Gastroesophageal sphincter (tissue), 3 donors: ENCODE data around the gene GABRG3.

Experiments used
- CTCF ChIP-seq, 4 experiments: fragments of 200-600 bp in 2 of 4; fragments of 450-650 bp in 2 of 4; sonication (generic) in 1 of 4; IDR thresholded peaks; one replicate each; pipeline ENCODE4 v1.5.1; 2017 to 2019; ENCODE audit warnings: antibody characterized with exemption in 4 of 4, mild to moderate bottlenecking in 2 of 4, moderate library complexity in 2 of 4
- EP300 ChIP-seq: sonication (generic); formaldehyde crosslinking; IDR thresholded peaks from one replicate; pipeline ENCODE4 v1.6.1; 2017; ENCODE audit warnings: antibody characterized with exemption, mild to moderate bottlenecking
- POLR2A ChIP-seq, 2 donors: fragments of 450-650 bp; IDR thresholded peaks; one replicate each; pipeline ENCODE4 v1.6.1; 2017; ENCODE audit warnings: antibody characterized with exemption in 2 of 2, mild to moderate bottlenecking in 2 of 2, moderate library complexity in 1 of 2
- POLR2AphosphoS5 ChIP-seq: sonication (generic); formaldehyde crosslinking; IDR thresholded peaks from one replicate; pipeline ENCODE4 v1.6.1; 2017; ENCODE audit warnings: antibody characterized with exemption

DNA sequence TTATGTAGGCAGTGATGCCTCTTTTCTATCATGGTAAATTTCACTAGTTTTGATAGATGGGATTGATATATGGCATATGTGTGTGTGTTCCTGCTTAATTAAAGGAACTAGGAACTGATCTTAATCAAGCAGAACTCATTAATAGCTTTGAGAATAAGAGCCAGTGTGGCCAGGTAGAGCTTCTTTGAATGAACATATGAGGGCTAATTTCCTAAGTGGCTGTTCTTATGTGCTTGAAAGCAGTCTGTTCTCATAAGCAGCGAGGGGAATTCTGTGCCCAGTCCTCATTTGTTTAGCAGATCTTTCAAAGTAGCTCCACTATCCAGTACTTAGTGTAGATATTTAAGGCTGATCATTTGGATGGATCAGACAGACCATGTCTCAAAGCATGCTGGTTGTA is 164.2 kb downstream of the GABRG3 start:
- TF ChIP-seq CTCF (IDR thresholded peaks at IDR 0.05) (no peak), POLR2A (IDR thresholded peaks at IDR 0.05) (no peak), POLR2AphosphoS5 (no peak), EP300 (no peak)
